Measurements from ENCODE around the gene AFDN. TPM values are rescaled to one million over a fixed set of nuclear protein-coding genes. Genes with fewer than 3 reads are reported as not detected.

Gene AFDN
- total and polyA plus RNA-seq, 2 experiments from 2014 or later = 130 to 198 TPM

GRCh38 chr6:167795321-167795811, 31.3 kb upstream of the AFDN start:
- Histone ChIP-seq H3K9me2 (replicated peaks; ENCODE audit: insufficient read depth) (no peaks in the 10 kb centered on the region), H3K4me3 (no peak overlapping the region), H3K9me3 (ENCODE audit: low read depth) (no peaks in the 10 kb centered on the region), H3K4me2 (no peak overlapping the region), H3K79me2 (no peaks in the 10 kb centered on the region), H3K36me3 (replicated peaks; ENCODE audit: insufficient read depth, low read depth) (no peaks in the 10 kb centered on the region), H3K4me1 (ENCODE audit: insufficient read depth) (peaks cover 11% of the 10 kb centered on the region), H2AFZ (no peak overlapping the region), H3K27me3 (no peaks in the 10 kb centered on the region), H4K20me1 (ENCODE audit: insufficient read depth, poor library complexity, severe bottlenecking) (no peaks in the 10 kb centered on the region), H3K27ac (no peak overlapping the region)
- DNase-seq (ENCODE audit: low spot score) = no peak
- TF ChIP-seq EZH2 (IDR thresholded peaks at IDR 0.05; ENCODE audit: borderline replicate concordance) (no peak), CTCF (IDR thresholded peaks at IDR 0.05; ENCODE audit: poor library complexity) (no peak), EZH2phosphoT487 (IDR thresholded peaks at IDR 0.05; ENCODE audit: low read depth, severe bottlenecking, unreplicated experiment) (no peak)
- 89% methylated on average over 17 of the region's 17 CpGs for WGBS (ENCODE audit: low lambda C conversion rate, missing lambda C conversion rate)

GRCh38 chr6:167795874-167796191, 30.9 kb upstream of the AFDN start:
- no peaks in the 10 kb centered on the region for H3K9me2 ChIP-seq (replicated peaks; ENCODE audit: insufficient read depth)
- H4K20me1 ChIP-seq (ENCODE audit: insufficient read depth, poor library complexity, severe bottlenecking) = no peaks in the 10 kb centered on the region
- 97% methylated on average over 10 of the region's 10 CpGs for WGBS (ENCODE audit: low lambda C conversion rate, missing lambda C conversion rate)
- no peaks in the 10 kb centered on the region for H3K36me3 ChIP-seq (replicated peaks; ENCODE audit: insufficient read depth, low read depth)
- no peak for TF ChIP-seq EZH2phosphoT487 (IDR thresholded peaks at IDR 0.05; ENCODE audit: low read depth, severe bottlenecking, unreplicated experiment)
- TF ChIP-seq CTCF (IDR thresholded peaks at IDR 0.05; ENCODE audit: poor library complexity) = no peak
- no peak for TF ChIP-seq EZH2 (IDR thresholded peaks at IDR 0.05; ENCODE audit: borderline replicate concordance)
- H3K4me2 ChIP-seq = no peak overlapping the region
- DNase-seq (ENCODE audit: low spot score) = no peak
- H3K79me2 ChIP-seq = no peaks in the 10 kb centered on the region
- no peak overlapping the region for H3K27ac ChIP-seq
- peaks cover 11% of the 10 kb centered on the region for H3K4me1 ChIP-seq (ENCODE audit: insufficient read depth)
- no peak overlapping the region for H2AFZ ChIP-seq
- no peaks in the 10 kb centered on the region for H3K9me3 ChIP-seq (ENCODE audit: low read depth)
- no peak overlapping the region for H3K4me3 ChIP-seq
- no peaks in the 10 kb centered on the region for H3K27me3 ChIP-seq

GRCh38 chr6:167796192-167796981, 30.3 kb upstream of the AFDN start:
- Histone ChIP-seq H3K36me3 (replicated peaks; ENCODE audit: insufficient read depth, low read depth) (no peaks in the 10 kb centered on the region), H3K9me3 (ENCODE audit: low read depth) (no peaks in the 10 kb centered on the region), H4K20me1 (ENCODE audit: insufficient read depth, poor library complexity, severe bottlenecking) (no peaks in the 10 kb centered on the region), H3K9me2 (replicated peaks; ENCODE audit: insufficient read depth) (no peaks in the 10 kb centered on the region), H3K4me1 (ENCODE audit: insufficient read depth) (peaks cover 9% of the 10 kb centered on the region), H3K79me2 (no peaks in the 10 kb centered on the region), H3K4me3 (no peak overlapping the region), H3K4me2 (no peak overlapping the region), H2AFZ (no peak overlapping the region), H3K27ac (no peak overlapping the region), H3K27me3 (no peaks in the 10 kb centered on the region)
- WGBS (ENCODE audit: low lambda C conversion rate, missing lambda C conversion rate) = 93% methylated on average over 40 of the region's 43 CpGs
- TF ChIP-seq EZH2phosphoT487 (IDR thresholded peaks at IDR 0.05; ENCODE audit: low read depth, severe bottlenecking, unreplicated experiment) (no peak), EZH2 (IDR thresholded peaks at IDR 0.05; ENCODE audit: borderline replicate concordance) (no peak), CTCF (IDR thresholded peaks at IDR 0.05; ENCODE audit: poor library complexity) (no peak)
- DNase-seq (ENCODE audit: low spot score) = no peak
